Cortex of kidney (tissue), 1 donor: ENCODE data around the gene VAV2.
"Not testable (repeated sequence)": the region's sequence is repeated elsewhere in the genome, so short reads cannot be mapped to it uniquely, and the experiment has no call there.

Experiments
- DNase-seq: peaks from one replicate; lab custom pipeline; 2025; lab: John Stamatoyannopoulos, UW

The VAV2 gene

GRCh38 chr9:133938086-133938485 lies 54.0 kb downstream of the VAV2 start:
- DNase-seq, result no peak

GRCh38 chr9:133937120-133937519 lies 55.0 kb downstream of the VAV2 start:
- DNase-seq, result no peak

- no peak for DNase-seq
Observed at GRCh38 chr9:133935328-133936005, 56.7 kb downstream of the VAV2 start.

GRCh38 chr9:133934482-133935232 lies 57.5 kb downstream of the VAV2 start:
- no peak for DNase-seq

GRCh38 chr9:133933426-133934026 lies 58.6 kb downstream of the VAV2 start:
- no peak for DNase-seq

- DNase-seq, result no peak
Observed at GRCh38 chr9:133932633-133933032, 59.5 kb downstream of the VAV2 start.

GRCh38 chr9:133932181-133932580 lies 59.9 kb downstream of the VAV2 start:
- DNase-seq, result no peak

- DNase-seq, result no peak
Observed at GRCh38 chr9:133930682-133931485, 61.2 kb downstream of the VAV2 start.

- no peak for DNase-seq
Observed at GRCh38 chr9:133930046-133930681, 62.0 kb downstream of the VAV2 start.

- DNase-seq, result no peak
Observed at GRCh38 chr9:133929599-133929998, 62.5 kb downstream of the VAV2 start.

- DNase-seq, result no peak
Observed at GRCh38 chr9:133928248-133928764, 63.8 kb downstream of the VAV2 start.

- no peak for DNase-seq
Observed at GRCh38 chr9:133927041-133927440, 65.1 kb downstream of the VAV2 start.

- DNase-seq, result no peak
Observed at GRCh38 chr9:133926165-133926856, 65.8 kb downstream of the VAV2 start.

GRCh38 chr9:133924453-133924852 lies 67.7 kb downstream of the VAV2 start:
- DNase-seq, result no peak

GRCh38 chr9:133923608-133924007 lies 68.5 kb downstream of the VAV2 start:
- not testable (repeated sequence) for DNase-seq

GRCh38 chr9:133921866-133922265 lies 70.3 kb downstream of the VAV2 start:
- DNase-seq, result no peak

- no peak for DNase-seq
Observed at GRCh38 chr9:133920471-133920870, 71.7 kb downstream of the VAV2 start.

GRCh38 chr9:133919253-133920115 lies 72.6 kb downstream of the VAV2 start:
- DNase-seq, result no peak

- no peak for DNase-seq
Observed at GRCh38 chr9:133918111-133918813, 73.9 kb downstream of the VAV2 start.
